GM12878 (cell line): Measurements from ENCODE around the gene PITPNM3. TPM values are rescaled to one million over a fixed set of nuclear protein-coding genes. Genes with fewer than 3 reads are reported as not detected.

ENCODE experiments used
- ATAC-seq: fragments of 200-7000 bp; cut with Tn5 transposase; 3 replicates; pipeline ENCODE4 v1.9.1; 2020; ENCODE audit warnings: mild to moderate bottlenecking, moderate library complexity
- BruUV-seq: library from RNA; stranded (reverse); fragments of 400-500 nt; replicated peaks from 2 replicates; lab custom pipeline; 2021; lab: Mats Ljungman, UMichigan
- CTCF ChIA-PET: fragments of 300-600 bp; sonication (Branson Sonifier 250); formaldehyde crosslinking; extraction: SDS; loops from one replicate; lab custom pipeline; 2021; ENCODE audit warnings: inconsistent platforms; lab: Yijun Ruan, JAX
- POLR2A ChIA-PET: fragments of 350-600 bp; formaldehyde crosslinking; extraction: SDS; loops from one replicate; lab custom pipeline; 2021; ENCODE audit warnings: inconsistent platforms; lab: Charles Lee
- RAD21 ChIA-PET: fragments of 300-600 bp; sonication (Branson Sonifier 250); formaldehyde crosslinking; loops from one replicate; lab custom pipeline; 2023; ENCODE audit warnings: antibody characterized with exemption; ENCODE audit not compliant: unreplicated experiment; lab: Charles Lee
- SMC1A ChIA-PET: fragments of 300-600 bp; sonication (Branson Sonifier 250); formaldehyde crosslinking; loops from one replicate; lab custom pipeline; 2023; ENCODE audit not compliant: unreplicated experiment, uncharacterized antibody; lab: Charles Lee
- DNase-seq: peaks from one replicate; pipeline ENCODE4 v3.0.0-alpha.2; 2011; ENCODE audit warnings: low read depth, low spot score
- FAIRE-seq: peaks from 3 replicates; lab custom pipeline; 2011; peaks lifted over from hg19 to GRCh38; lab: Jason Lieb, UNC
- H2AFZ ChIP-seq: 2 replicates; pipeline ENCODE4 v1.6.0; 2011; ENCODE audit warnings: low read depth, low read length, control low read depth; ENCODE audit not compliant: control insufficient read depth
- H3K27ac ChIP-seq: 2 replicates; pipeline ENCODE4 v1.5.1; 2011; ENCODE audit warnings: control low read depth; ENCODE audit not compliant: control insufficient read depth, insufficient read depth
- H3K27me3 ChIP-seq, 2 experiments: replicated peaks in 1 of 2; 2 replicates each; pipeline versions ENCODE4 v1.6.0 to v1.6.1; 2011; ENCODE audit warnings: low read length in 1 of 2; ENCODE audit not compliant: control insufficient read depth in 2 of 2, insufficient read depth in 2 of 2
- H3K36me3 ChIP-seq, 2 experiments: 2 replicates each; pipeline ENCODE4 v1.5.1; 2011; ENCODE audit warnings: low read length in 1 of 2; ENCODE audit not compliant: control insufficient read depth in 2 of 2, insufficient read depth in 2 of 2
- H3K4me1 ChIP-seq: 2 replicates; pipeline ENCODE4 v1.6.1; 2011; ENCODE audit warnings: mild to moderate bottlenecking, low read length, moderate library complexity, mixed read lengths; ENCODE audit not compliant: control insufficient read depth, insufficient read depth
- H3K4me2 ChIP-seq: 2 replicates; pipeline ENCODE4 v1.6.0; 2011; ENCODE audit warnings: control low read depth; ENCODE audit not compliant: control insufficient read depth, insufficient read depth
- H3K4me3 ChIP-seq: fragments of 200-600 bp; sonication (generic); 2 replicates; pipeline ENCODE4 v1.5.1; 2016
- H3K79me2 ChIP-seq: 2 replicates; pipeline ENCODE4 v1.6.0; 2011; ENCODE audit warnings: low read length; ENCODE audit not compliant: control insufficient read depth, insufficient read depth
- H3K9ac ChIP-seq: 2 replicates; pipeline ENCODE4 v1.8.0; 2011; ENCODE audit warnings: low read length, control low read depth, mixed read lengths; ENCODE audit not compliant: control insufficient read depth, insufficient read depth
- H3K9me3 ChIP-seq: replicated peaks from 3 replicates; pipeline ENCODE4 v1.5.1; 2011; ENCODE audit warnings: mild to moderate bottlenecking, low read length; ENCODE audit not compliant: control insufficient read depth, insufficient read depth
- H4K20me1 ChIP-seq: 2 replicates; pipeline ENCODE4 v1.6.0; 2011; ENCODE audit not compliant: control insufficient read depth, insufficient read depth
- BRCA1 ChIP-seq: IDR thresholded peaks from 2 replicates; pipeline ENCODE4 v1.6.1; 2011; ENCODE audit warnings: low read depth, low read length, improper control_type of control experiment
- CREB1 ChIP-seq: IDR thresholded peaks from 2 replicates; pipeline ENCODE4 v1.6.1; 2012; ENCODE audit warnings: low read depth, mild to moderate bottlenecking, inconsistent platforms
- HDAC6 ChIP-seq: fragments of 200-600 bp; sonication (generic); IDR thresholded peaks from one replicate; pipeline ENCODE4 v1.8.0; 2017; ENCODE audit warnings: antibody characterized with exemption; ENCODE audit not compliant: unreplicated experiment
- IRF4 ChIP-seq: IDR thresholded peaks from 2 replicates; pipeline ENCODE4 v1.6.1; 2011; ENCODE audit warnings: low read depth, low read length
- MLLT1 ChIP-seq: fragments of 450-650 bp; IDR thresholded peaks from 2 replicates; pipeline ENCODE4 v1.6.1; 2016; ENCODE audit warnings: mild to moderate bottlenecking
- RAD51 ChIP-seq: fragments of 450-650 bp; IDR thresholded peaks from 2 replicates; pipeline ENCODE4 v1.6.1; 2016; ENCODE audit warnings: moderate library complexity, mild to moderate bottlenecking, inconsistent platforms
- SIN3A ChIP-seq: IDR thresholded peaks from 2 replicates; pipeline ENCODE4 v1.6.1; 2012; ENCODE audit warnings: low read depth, low read length, improper control_type of control experiment
- SIX5 ChIP-seq: IDR thresholded peaks from 2 replicates; pipeline ENCODE4 v1.6.1; 2011; ENCODE audit warnings: mild to moderate bottlenecking, low read depth, low read length, moderate library complexity; ENCODE audit not compliant: severe bottlenecking
- SMC3 ChIP-seq: IDR thresholded peaks from 2 replicates; pipeline ENCODE4 v1.6.1; 2011; ENCODE audit warnings: low read length, improper control_type of control experiment, borderline replicate concordance
- STAT3 ChIP-seq: IDR thresholded peaks from 2 replicates; pipeline ENCODE4 v1.6.1; 2011; ENCODE audit warnings: low read depth, low read length, improper control_type of control experiment
- TBL1XR1 ChIP-seq: IDR thresholded peaks from 2 replicates; pipeline ENCODE4 v1.6.1; 2012; ENCODE audit warnings: low read depth, low read length, improper control_type of control experiment
- YBX1 ChIP-seq: fragments of 450-650 bp; IDR thresholded peaks from 2 replicates; pipeline ENCODE4 v1.6.1; 2016; ENCODE audit warnings: antibody characterized with exemption
- WGBS: methylation state at CpG from one replicate; pipeline ENCODE4 v1.1.6; 2016; ENCODE audit warnings: low lambda C conversion rate; ENCODE audit not compliant: insufficient replicate concordance, insufficient coverage; ENCODE audit errors: missing lambda C conversion rate; 5-methylcytosine and 5-hydroxymethylcytosine counted together
- in situ Hi-C: fragments of 300-500 bp; cut with MboI; formaldehyde crosslinking; loops from 9 replicates; pipeline ENCODE4 v1.14.3; 2018; ENCODE audit warnings: mixed read lengths
- intact Hi-C: fragments of 100-400 bp; cut with micrococcal nuclease; formaldehyde crosslinking; loops from one replicate; pipeline ENCODE4 v1.14.2; 2022; ENCODE audit not compliant: unreplicated experiment
- polyA plus RNA-seq, 11 experiments: library from polyadenylated mRNA; depleted of rRNA in 4 of 11; unstranded in 6 of 11; stranded (reverse) in 5 of 11; fragments of >200 nt; fragmentation: Nextera tagmentation in 4 of 11; fragmentation: Illumina TruSeq in 1 of 11; extraction: Ambion mirVana in 4 of 11; extraction: Trizol in 1 of 11; gene quantifications; 1 replicate in 1 of 11; 2 replicates in 10 of 11; pipeline versions ENCODE4 v1.2.1 to v1.2.3, GENCODE V29; 2011 to 2016; ENCODE audit warnings: inconsistent platforms in 2 of 11, missing spikeins in 2 of 11, low read depth in 1 of 11
- total RNA-seq, 4 experiments: library from RNA; depleted of rRNA in 3 of 4; stranded (reverse); fragments of >200 nt in 3 of 4; fragmentation: Illumina TruSeq in 1 of 4; extraction: Trizol in 1 of 4; gene quantifications; 2 replicates each; pipeline versions ENCODE4 v1.2.1 to v1.2.3, GENCODE V29; 2013 to 2021

The PITPNM3 gene
- total and polyA plus RNA-seq, 10 of the 15 experiments (the other 5 are each of a cell fraction or from before 2014, with no cell fraction given): 0.02 to 0.49 (median 0.19) TPM; not detected in 1

DNA sequence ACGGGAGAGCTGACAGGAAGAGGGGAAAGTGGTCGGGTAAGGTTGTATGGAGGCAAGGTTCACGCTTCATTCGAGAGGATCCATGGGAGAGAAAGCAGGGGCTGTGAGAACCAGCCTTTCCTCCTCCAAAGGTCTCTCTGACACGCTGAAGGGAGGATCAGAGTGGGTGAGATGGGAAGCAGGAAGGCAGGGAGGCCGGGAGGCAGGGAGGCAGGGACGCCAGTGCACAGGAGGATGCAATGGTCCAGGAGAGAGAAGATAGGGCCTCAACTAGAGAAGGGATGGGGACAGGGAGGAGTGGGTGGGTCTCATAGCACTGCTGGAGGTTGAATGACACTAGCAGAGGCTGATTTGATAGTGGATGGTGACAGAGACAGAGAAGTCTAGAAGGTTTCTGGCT, 58.0 kb downstream of the PITPNM3 start:
- Histone ChIP-seq H3K36me3 (no peaks in the 10 kb centered on the region), H3K79me2 (no peaks in the 10 kb centered on the region), H3K4me3 (no peak overlapping the region), H2AFZ (no peak overlapping the region), H3K4me2 (no peak overlapping the region), H3K27ac (no peak overlapping the region), H4K20me1 (no peaks in the 10 kb centered on the region), H3K27me3 (no peaks in the 10 kb centered on the region; a peak in 2 of 4 replicates), H3K9ac (no peak overlapping the region), H3K4me1 (peaks cover 14% of the 10 kb centered on the region), H3K9me3 (no peaks in the 10 kb centered on the region)
- ChIA-PET SMC1A (no interaction called here), CTCF (no interaction called here), POLR2A (no interaction called here), RAD21 (no interaction called here)
- TF ChIP-seq YBX1 (no peak), STAT3 (no peak), TBL1XR1 (no peak), RAD51 (no peak), SIX5 (no peak), MLLT1 (no peak), CREB1 (no peak), HDAC6 (no peak), BRCA1 (no peak), SIN3A (no peak), IRF4 (no peak), SMC3 (no peak)
- no peak for ATAC-seq
- intact Hi-C loops (no loop called here), in situ Hi-C loops (no loop called here)
- WGBS: 40% methylated on average over 7 of the region's 7 CpGs
- FAIRE-seq: no peak
- BruUV-seq: no TSS peak
- DNase-seq: no peak
